SH-SY5Y (cell line): ENCODE results near the gene RAD9A.

Experiments
- GATA2 ChIP-seq: IDR thresholded peaks from 2 replicates; pipeline ENCODE4 v1.6.1; 2011; ENCODE audit warnings: mild to moderate bottlenecking, low read depth, low read length
- GATA3 ChIP-seq: IDR thresholded peaks from 2 replicates; pipeline ENCODE4 v1.6.1; 2011; ENCODE audit warnings: low read depth, mild to moderate bottlenecking, low read length, moderate library complexity

DNA sequence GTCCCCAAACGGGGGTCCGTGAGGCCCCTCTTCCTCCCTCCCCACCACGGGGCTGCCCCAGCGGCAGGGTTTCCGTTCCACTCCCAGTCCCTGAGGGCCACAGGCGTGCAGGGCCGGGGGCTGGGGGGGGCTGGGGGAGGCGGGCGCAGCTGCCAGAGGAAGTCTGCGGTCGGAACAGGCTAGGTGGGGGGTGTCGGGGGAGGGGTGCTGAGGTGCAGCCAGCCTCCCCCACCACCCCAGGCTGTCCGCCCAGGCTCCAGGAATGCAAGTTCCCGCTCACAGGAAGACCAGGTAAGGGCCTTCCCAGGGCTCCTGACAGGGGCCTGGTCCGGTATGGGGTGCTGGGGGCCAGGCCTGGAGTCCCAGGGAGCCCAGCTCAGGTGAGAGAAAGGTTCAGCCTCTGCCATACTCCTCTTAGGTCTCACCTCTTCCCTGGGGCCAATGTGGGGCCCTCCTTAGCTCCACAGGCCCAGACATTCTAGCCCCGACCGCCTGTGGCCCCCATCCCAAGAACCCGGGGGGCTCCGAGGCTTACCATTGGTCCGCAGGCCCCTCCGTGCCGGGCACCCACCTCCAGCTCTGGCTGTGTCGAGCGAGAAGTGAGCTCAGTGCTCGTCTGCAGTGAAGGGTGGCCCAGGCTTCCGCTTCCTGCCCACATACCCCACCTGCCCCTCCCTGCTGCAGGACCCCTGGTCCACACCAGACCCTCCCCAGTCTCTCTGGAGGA, 45.5 kb downstream of the RAD9A start, which contains the start of gene PTPRCAP:
- TF ChIP-seq GATA2 (no peak), GATA3 (no peak)
